ENCODE results near the gene ARNT2. TPM values are rescaled to one million over a fixed set of nuclear protein-coding genes. Genes with fewer than 3 reads are reported as not detected.

The ARNT2 gene
- total and polyA plus RNA-seq, 2 experiments from 2014 or later: 4.6 to 11.6 TPM

DNA sequence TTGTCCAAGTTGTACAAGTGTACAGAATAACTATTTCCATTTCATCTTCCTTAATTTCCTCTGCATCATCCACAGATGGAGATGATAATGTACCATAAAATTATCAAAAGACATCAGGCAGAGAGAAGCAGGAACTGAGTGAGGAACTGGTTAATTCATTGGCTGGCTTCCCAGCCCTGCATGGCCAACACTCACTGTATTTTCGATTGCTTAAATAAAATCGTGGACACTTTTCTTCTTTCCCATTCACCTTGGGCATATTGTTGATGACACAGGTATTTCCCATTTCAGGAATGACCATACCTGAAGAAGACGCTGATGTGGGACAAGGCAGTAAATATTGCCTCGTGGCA is 146.7 kb downstream of the ARNT2 start:
- Histone ChIP-seq H3K27me3 (ENCODE audit: insufficient read depth) (no peaks in the 10 kb centered on the region), H3K36me3 (ENCODE audit: insufficient read depth) (no peaks in the 10 kb centered on the region), H3K4me1 (ENCODE audit: insufficient read depth) (no peaks in the 10 kb centered on the region), H3K9me2 (ENCODE audit: insufficient read depth) (peaks cover 8% of the 10 kb centered on the region; the same call in 1 of the 2 replicates), H3K27ac (ENCODE audit: low read depth) (no peak overlapping the region), H3F3A (replicated peaks; ENCODE audit: low read depth) (no peaks in the 10 kb centered on the region), H3K4me2 (no peak overlapping the region), H4K20me1 (replicated peaks; ENCODE audit: insufficient read depth) (no peaks in the 10 kb centered on the region; the same call in 1 of the 2 replicates), H2AFZ (no peak overlapping the region), H3K79me2 (replicated peaks; ENCODE audit: insufficient read depth) (no peaks in the 10 kb centered on the region), H3K4me3 (no peak overlapping the region)
- Mint-ChIP-seq H3K9me3 (no peaks in the 10 kb centered on the region), H3K27ac (no peak overlapping the region), H3K4me3 (no peak overlapping the region), H3K4me1 (no peaks in the 10 kb centered on the region), H3K36me3 (ENCODE audit: low read depth) (peaks cover 4% of the 10 kb centered on the region; the same call in 1 of the 3 replicates), H3K27me3 (ENCODE audit: insufficient read depth, low read depth, poor library complexity) (no peaks in the 10 kb centered on the region)
- TF ChIP-seq NANOG (IDR thresholded peaks at IDR 0.05; ENCODE audit: borderline replicate concordance) (no peak), JUNB (IDR thresholded peaks at IDR 0.05; ENCODE audit: unreplicated experiment) (no peak)
- TF ChIP-seq, protein P1, sequence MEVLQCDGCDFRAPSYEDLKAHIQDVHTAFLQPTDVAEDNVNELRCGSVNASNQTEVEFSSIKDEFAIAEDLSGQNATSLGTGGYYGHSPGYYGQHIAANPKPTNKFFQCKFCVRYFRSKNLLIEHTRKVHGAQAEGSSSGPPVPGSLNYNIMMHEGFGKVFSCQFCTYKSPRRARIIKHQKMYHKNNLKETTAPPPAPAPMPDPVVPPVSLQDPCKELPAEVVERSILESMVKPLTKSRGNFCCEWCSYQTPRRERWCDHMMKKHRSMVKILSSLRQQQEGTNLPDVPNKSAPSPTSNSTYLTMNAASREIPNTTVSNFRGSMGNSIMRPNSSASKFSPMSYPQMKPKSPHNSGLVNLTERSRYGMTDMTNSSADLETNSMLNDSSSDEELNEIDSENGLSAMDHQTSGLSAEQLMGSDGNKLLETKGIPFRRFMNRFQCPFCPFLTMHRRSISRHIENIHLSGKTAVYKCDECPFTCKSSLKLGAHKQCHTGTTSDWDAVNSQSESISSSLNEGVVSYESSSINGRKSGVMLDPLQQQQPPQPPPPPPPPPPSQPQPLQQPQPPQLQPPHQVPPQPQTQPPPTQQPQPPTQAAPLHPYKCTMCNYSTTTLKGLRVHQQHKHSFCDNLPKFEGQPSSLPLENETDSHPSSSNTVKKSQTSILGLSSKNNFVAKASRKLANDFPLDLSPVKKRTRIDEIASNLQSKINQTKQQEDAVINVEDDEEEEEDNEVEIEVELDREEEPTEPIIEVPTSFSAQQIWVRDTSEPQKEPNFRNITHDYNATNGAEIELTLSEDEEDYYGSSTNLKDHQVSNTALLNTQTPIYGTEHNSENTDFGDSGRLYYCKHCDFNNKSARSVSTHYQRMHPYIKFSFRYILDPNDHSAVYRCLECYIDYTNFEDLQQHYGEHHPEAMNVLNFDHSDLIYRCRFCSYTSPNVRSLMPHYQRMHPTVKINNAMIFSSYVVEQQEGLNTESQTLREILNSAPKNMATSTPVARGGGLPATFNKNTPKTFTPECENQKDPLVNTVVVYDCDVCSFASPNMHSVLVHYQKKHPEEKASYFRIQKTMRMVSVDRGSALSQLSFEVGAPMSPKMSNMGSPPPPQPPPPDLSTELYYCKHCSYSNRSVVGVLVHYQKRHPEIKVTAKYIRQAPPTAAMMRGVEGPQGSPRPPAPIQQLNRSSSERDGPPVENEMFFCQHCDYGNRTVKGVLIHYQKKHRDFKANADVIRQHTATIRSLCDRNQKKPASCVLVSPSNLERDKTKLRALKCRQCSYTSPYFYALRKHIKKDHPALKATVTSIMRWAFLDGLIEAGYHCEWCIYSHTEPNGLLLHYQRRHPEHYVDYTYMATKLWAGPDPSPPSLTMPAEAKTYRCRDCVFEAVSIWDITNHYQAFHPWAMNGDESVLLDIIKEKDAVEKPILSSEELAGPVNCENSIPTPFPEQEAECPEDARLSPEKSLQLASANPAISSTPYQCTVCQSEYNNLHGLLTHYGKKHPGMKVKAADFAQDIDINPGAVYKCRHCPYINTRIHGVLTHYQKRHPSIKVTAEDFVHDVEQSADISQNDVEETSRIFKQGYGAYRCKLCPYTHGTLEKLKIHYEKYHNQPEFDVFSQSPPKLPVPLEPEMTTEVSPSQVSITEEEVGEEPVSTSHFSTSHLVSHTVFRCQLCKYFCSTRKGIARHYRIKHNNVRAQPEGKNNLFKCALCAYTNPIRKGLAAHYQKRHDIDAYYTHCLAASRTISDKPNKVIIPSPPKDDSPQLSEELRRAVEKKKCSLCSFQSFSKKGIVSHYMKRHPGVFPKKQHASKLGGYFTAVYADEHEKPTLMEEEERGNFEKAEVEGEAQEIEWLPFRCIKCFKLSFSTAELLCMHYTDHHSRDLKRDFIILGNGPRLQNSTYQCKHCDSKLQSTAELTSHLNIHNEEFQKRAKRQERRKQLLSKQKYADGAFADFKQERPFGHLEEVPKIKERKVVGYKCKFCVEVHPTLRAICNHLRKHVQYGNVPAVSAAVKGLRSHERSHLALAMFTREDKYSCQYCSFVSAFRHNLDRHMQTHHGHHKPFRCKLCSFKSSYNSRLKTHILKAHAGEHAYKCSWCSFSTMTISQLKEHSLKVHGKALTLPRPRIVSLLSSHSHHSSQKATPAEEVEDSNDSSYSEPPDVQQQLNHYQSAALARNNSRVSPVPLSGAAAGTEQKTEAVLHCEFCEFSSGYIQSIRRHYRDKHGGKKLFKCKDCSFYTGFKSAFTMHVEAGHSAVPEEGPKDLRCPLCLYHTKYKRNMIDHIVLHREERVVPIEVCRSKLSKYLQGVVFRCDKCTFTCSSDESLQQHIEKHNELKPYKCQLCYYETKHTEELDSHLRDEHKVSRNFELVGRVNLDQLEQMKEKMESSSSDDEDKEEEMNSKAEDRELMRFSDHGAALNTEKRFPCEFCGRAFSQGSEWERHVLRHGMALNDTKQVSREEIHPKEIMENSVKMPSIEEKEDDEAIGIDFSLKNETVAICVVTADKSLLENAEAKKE (CRISPR knock-in tag; IDR thresholded peaks at IDR 0.05): no peak
- DNase-seq (ENCODE audit: low spot score) (no peak), ATAC-seq (no peak)

DNA sequence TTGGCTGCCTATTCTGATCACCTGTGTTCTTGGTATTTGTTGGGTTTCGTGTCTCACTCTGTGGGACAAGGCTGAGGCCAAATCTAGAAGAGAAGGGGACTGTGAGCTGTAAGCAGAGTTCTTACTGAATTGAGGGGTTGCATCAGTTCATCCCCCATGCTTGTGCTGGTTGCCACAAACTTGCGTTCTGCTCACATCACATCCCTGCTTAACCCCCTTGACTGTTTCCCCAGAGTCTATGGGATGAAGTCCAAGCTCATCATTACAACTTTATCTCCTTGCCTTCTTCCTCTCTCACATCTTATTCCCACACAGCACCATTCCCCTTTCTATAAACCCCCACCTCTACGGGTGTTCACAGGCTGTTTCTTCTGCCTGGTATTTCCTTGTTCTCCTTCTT is 147.2 kb downstream of the ARNT2 start:
- Histone ChIP-seq H3K79me2 (replicated peaks; ENCODE audit: insufficient read depth) (no peaks in the 10 kb centered on the region), H3K27me3 (ENCODE audit: insufficient read depth) (no peaks in the 10 kb centered on the region), H3K4me1 (ENCODE audit: insufficient read depth) (no peaks in the 10 kb centered on the region), H3K4me2 (no peak overlapping the region), H4K20me1 (replicated peaks; ENCODE audit: insufficient read depth) (no peaks in the 10 kb centered on the region; the same call in 1 of the 2 replicates), H3F3A (replicated peaks; ENCODE audit: low read depth) (no peaks in the 10 kb centered on the region), H3K4me3 (no peak overlapping the region), H2AFZ (no peak overlapping the region), H3K27ac (ENCODE audit: low read depth) (no peak overlapping the region), H3K9me2 (ENCODE audit: insufficient read depth) (peaks cover 8% of the 10 kb centered on the region; the same call in 1 of the 2 replicates), H3K36me3 (ENCODE audit: insufficient read depth) (no peaks in the 10 kb centered on the region)
- Mint-ChIP-seq H3K4me1 (no peaks in the 10 kb centered on the region; the same call in 2 of the 3 replicates), H3K4me3 (no peak overlapping the region), H3K36me3 (ENCODE audit: low read depth) (peaks cover 4% of the 10 kb centered on the region; the same call in 1 of the 3 replicates), H3K9me3 (no peaks in the 10 kb centered on the region), H3K27me3 (ENCODE audit: insufficient read depth, low read depth, poor library complexity) (no peaks in the 10 kb centered on the region), H3K27ac (no peak overlapping the region)
- ATAC-seq: no peak
- TF ChIP-seq POLR2AphosphoS5 (IDR thresholded peaks at IDR 0.05; ENCODE audit: low read depth) (no peak), CREB1 (CRISPR knock-in tag; IDR thresholded peaks at IDR 0.05; ENCODE audit: low read depth) (no peak), EZH2phosphoT487 (IDR thresholded peaks at IDR 0.05; ENCODE audit: unreplicated experiment) (no peak), JUNB (IDR thresholded peaks at IDR 0.05; ENCODE audit: unreplicated experiment) (no peak), STAT1 (IDR thresholded peaks at IDR 0.05; ENCODE audit: unreplicated experiment) (no peak), NANOG (IDR thresholded peaks at IDR 0.05; ENCODE audit: borderline replicate concordance) (no peak), EZH2 (IDR thresholded peaks at IDR 0.05; ENCODE audit: low read depth, unreplicated experiment) (no peak)
- TF ChIP-seq, protein P2, sequence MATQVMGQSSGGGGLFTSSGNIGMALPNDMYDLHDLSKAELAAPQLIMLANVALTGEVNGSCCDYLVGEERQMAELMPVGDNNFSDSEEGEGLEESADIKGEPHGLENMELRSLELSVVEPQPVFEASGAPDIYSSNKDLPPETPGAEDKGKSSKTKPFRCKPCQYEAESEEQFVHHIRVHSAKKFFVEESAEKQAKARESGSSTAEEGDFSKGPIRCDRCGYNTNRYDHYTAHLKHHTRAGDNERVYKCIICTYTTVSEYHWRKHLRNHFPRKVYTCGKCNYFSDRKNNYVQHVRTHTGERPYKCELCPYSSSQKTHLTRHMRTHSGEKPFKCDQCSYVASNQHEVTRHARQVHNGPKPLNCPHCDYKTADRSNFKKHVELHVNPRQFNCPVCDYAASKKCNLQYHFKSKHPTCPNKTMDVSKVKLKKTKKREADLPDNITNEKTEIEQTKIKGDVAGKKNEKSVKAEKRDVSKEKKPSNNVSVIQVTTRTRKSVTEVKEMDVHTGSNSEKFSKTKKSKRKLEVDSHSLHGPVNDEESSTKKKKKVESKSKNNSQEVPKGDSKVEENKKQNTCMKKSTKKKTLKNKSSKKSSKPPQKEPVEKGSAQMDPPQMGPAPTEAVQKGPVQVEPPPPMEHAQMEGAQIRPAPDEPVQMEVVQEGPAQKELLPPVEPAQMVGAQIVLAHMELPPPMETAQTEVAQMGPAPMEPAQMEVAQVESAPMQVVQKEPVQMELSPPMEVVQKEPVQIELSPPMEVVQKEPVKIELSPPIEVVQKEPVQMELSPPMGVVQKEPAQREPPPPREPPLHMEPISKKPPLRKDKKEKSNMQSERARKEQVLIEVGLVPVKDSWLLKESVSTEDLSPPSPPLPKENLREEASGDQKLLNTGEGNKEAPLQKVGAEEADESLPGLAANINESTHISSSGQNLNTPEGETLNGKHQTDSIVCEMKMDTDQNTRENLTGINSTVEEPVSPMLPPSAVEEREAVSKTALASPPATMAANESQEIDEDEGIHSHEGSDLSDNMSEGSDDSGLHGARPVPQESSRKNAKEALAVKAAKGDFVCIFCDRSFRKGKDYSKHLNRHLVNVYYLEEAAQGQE (IDR thresholded peaks at IDR 0.05; ENCODE audit: unreplicated experiment): no peak
- DNase-seq (ENCODE audit: low spot score): no peak
